GM23248 (cell line): ENCODE data around the gene ACVRL1.

Experiments used
- EZH2 ChIP-seq: fragments of 200-600 bp; sonication (generic); IDR thresholded peaks from 2 replicates; pipeline ENCODE4 v1.6.1; 2018; ENCODE audit warnings: antibody characterized with exemption, mild to moderate bottlenecking; ENCODE audit not compliant: insufficient read depth, poor library complexity, severe bottlenecking
- EZH2phosphoT487 ChIP-seq: fragments of 200-600 bp; sonication (generic); IDR thresholded peaks from 2 replicates; pipeline ENCODE4 v1.6.1; 2018; ENCODE audit warnings: antibody characterized with exemption, moderate library complexity, mild to moderate bottlenecking, low read depth; ENCODE audit not compliant: insufficient read depth

GRCh38 chr12:51925346-51926063 lies 18.2 kb downstream of the ACVRL1 start:
- TF ChIP-seq EZH2: no peak
- TF ChIP-seq EZH2phosphoT487: no peak
